ENCODE measurements around the gene SMYD3. TPM values are rescaled to one million over a fixed set of nuclear protein-coding genes. Genes with fewer than 3 reads are reported as not detected.

The SMYD3 gene
- total RNA-seq, 1 donor from 2014 or later, result 31.9 TPM

DNA sequence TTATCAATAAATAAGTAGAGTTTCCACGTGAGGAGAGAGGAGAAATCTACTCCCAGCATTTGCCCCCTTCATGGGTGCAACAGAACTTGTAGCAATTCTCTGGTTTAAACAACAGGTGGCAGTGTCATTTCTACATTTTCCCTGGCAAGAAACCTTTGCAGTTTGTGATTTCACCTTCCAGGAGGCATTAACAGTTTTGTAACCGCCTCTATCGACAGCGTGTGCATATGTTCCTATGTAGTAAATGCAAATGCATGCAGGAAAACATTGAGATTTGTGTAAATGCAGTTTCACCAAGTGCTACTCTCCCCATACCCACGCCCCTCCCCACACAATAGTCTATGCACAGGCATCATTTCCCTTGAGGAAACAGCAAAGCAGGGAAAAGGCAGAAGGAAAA lies 494.7 kb downstream of the SMYD3 start:
- Mint-ChIP-seq H3K9me3 (ENCODE audit: low read depth) (no peaks in the 10 kb centered on the region), H3K27me3 (no peaks in the 10 kb centered on the region), H3K36me3 (ENCODE audit: insufficient read depth) (no peaks in the 10 kb centered on the region), H3K4me1 (ENCODE audit: low read depth) (no peaks in the 10 kb centered on the region), H3K27ac (no peak overlapping the region), H3K4me3 (ENCODE audit: low read depth) (no peak overlapping the region)
- DNase-seq (ENCODE audit: low spot score, unreplicated experiment), result no peak
- TF ChIP-seq CTCF (IDR thresholded peaks at IDR 0.05; ENCODE audit: unreplicated experiment), result peak; percentile 74

- H3K27me3 Mint-ChIP-seq, result peaks cover 3% of the 10 kb centered on the region
- H3K9me3 Mint-ChIP-seq (ENCODE audit: low read depth), result no peaks in the 10 kb centered on the region
- H3K4me3 Mint-ChIP-seq (ENCODE audit: low read depth), result no peak overlapping the region
- peaks cover 4% of the 10 kb centered on the region for H3K4me1 Mint-ChIP-seq (ENCODE audit: low read depth)
- no peaks in the 10 kb centered on the region for H3K36me3 Mint-ChIP-seq (ENCODE audit: insufficient read depth)
- H3K27ac Mint-ChIP-seq, result no peak overlapping the region
- DNase-seq (ENCODE audit: low spot score, unreplicated experiment), result no peak
- no peak for TF ChIP-seq CTCF (IDR thresholded peaks at IDR 0.05; ENCODE audit: unreplicated experiment)
Measured at GRCh38 chr1:246010386-246010785, 496.7 kb downstream of the SMYD3 start.

- no peak for TF ChIP-seq CTCF (IDR thresholded peaks at IDR 0.05; ENCODE audit: unreplicated experiment)
- H3K9me3 Mint-ChIP-seq (ENCODE audit: low read depth), result no peaks in the 10 kb centered on the region
- H3K27ac Mint-ChIP-seq, result peak overlapping the region; percentile 4
- peaks cover 3% of the 10 kb centered on the region for H3K27me3 Mint-ChIP-seq
- H3K4me1 Mint-ChIP-seq (ENCODE audit: low read depth), result peaks cover 4% of the 10 kb centered on the region
- no peak for DNase-seq (ENCODE audit: low spot score, unreplicated experiment)
- H3K4me3 Mint-ChIP-seq (ENCODE audit: low read depth), result no peak overlapping the region
- H3K36me3 Mint-ChIP-seq (ENCODE audit: insufficient read depth), result no peaks in the 10 kb centered on the region
Measured at GRCh38 chr1:246008363-246008831, 498.7 kb downstream of the SMYD3 start.

DNA sequence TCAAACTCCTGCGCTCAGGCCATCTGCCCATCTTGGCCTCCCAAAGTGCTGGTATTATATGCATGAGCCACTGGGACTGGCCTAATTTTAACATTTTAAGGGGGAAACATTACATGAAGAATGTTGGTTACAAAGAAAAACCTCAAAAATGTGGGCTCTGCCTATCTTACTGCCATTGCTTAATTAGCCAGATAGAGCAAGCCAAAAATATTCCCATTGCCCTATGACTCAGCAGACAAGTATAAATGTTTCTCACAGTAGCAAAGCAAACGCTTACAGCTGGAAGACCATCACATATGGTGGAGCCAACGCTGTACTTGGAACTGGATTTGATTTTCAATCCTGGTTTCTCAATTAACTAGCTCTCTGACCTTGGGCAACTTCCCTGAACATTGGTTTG lies 502.0 kb downstream of the SMYD3 start:
- no peaks in the 10 kb centered on the region for H3K9me3 Mint-ChIP-seq (ENCODE audit: low read depth)
- H3K27ac Mint-ChIP-seq, result no peak overlapping the region
- peaks cover 3% of the 10 kb centered on the region for H3K27me3 Mint-ChIP-seq
- no peak for TF ChIP-seq CTCF (IDR thresholded peaks at IDR 0.05; ENCODE audit: unreplicated experiment)
- H3K4me3 Mint-ChIP-seq (ENCODE audit: low read depth), result no peak overlapping the region
- no peak for DNase-seq (ENCODE audit: low spot score, unreplicated experiment)
- peaks cover 4% of the 10 kb centered on the region for H3K4me1 Mint-ChIP-seq (ENCODE audit: low read depth)
- no peaks in the 10 kb centered on the region for H3K36me3 Mint-ChIP-seq (ENCODE audit: insufficient read depth)

DNA sequence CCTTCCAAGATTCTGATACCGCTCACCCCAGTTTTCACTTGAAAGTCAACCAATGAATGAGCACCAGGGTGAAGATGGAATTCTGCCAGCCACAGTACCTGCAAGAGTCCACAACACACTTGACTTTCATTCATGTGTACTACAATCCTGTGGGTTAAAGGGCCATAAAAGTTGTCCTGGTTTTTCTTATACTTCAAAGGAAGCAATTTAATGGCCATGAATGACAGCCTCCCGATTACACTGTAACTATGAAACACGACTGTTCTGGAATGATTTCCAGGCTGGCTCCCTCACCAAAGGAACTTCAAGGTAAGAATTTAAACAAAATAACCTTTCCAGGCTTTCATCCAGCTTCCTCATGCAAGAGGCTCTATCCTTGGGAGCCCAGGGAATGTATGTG lies 502.8 kb downstream of the SMYD3 start:
- Mint-ChIP-seq H3K27me3 (peaks cover 3% of the 10 kb centered on the region), H3K4me1 (ENCODE audit: low read depth) (peaks cover 4% of the 10 kb centered on the region), H3K27ac (no peak overlapping the region), H3K36me3 (ENCODE audit: insufficient read depth) (no peaks in the 10 kb centered on the region), H3K4me3 (ENCODE audit: low read depth) (no peak overlapping the region), H3K9me3 (ENCODE audit: low read depth) (no peaks in the 10 kb centered on the region)
- DNase-seq (ENCODE audit: low spot score, unreplicated experiment), result no peak
- no peak for TF ChIP-seq CTCF (IDR thresholded peaks at IDR 0.05; ENCODE audit: unreplicated experiment)

Data from progenitor cell of endocrine pancreas (in vitro differentiated cells).